Rectal smooth muscle tissue (tissue), 1 donor: ENCODE data around the gene SERINC5.

Experiments used
- H3K27ac ChIP-seq: one replicate; pipeline ENCODE4 v1.7.0; 2013; ENCODE audit warnings: low read depth, low read length, inconsistent platforms
- H3K27me3 ChIP-seq: one replicate; pipeline ENCODE4 v1.7.0; 2013; ENCODE audit warnings: low read length; ENCODE audit not compliant: control insufficient read depth, insufficient read depth
- H3K36me3 ChIP-seq: one replicate; pipeline ENCODE4 v1.7.0; 2013; ENCODE audit warnings: low read length; ENCODE audit not compliant: control insufficient read depth, insufficient read depth
- H3K4me1 ChIP-seq: one replicate; pipeline ENCODE4 v1.7.0; 2013; ENCODE audit warnings: low read length; ENCODE audit not compliant: control insufficient read depth, insufficient read depth
- H3K4me3 ChIP-seq: one replicate; pipeline ENCODE4 v1.7.0; 2013; ENCODE audit warnings: low read length
- H3K9ac ChIP-seq: one replicate; pipeline ENCODE4 v1.7.0; 2013; ENCODE audit warnings: low read length

SERINC5 gene

DNA sequence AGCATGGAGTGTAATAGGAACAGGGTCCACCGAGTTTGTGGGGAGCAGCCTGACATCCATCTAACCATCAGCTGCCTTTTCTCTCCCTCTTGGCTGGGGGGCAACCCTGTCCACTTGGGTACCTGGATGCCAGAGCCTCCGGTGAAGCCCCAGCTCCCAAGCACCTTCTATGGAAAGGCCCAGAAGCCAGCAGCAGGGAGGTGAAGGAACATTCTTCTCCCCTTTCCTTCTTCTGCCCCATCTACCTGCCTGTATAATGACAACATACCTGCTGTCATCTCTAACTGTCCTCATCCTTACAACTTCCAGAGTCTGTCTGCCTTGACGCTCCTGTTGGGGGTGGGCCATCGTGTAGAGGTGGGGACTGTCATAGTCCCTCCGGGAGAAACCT lies 187.6 kb downstream of the SERINC5 start:
- no peak overlapping the region for H3K27ac ChIP-seq
- no peak overlapping the region for H3K9ac ChIP-seq
- no peaks in the 10 kb centered on the region for H3K36me3 ChIP-seq
- H3K27me3 ChIP-seq: no peaks in the 10 kb centered on the region
- no peaks in the 10 kb centered on the region for H3K4me1 ChIP-seq
- no peak overlapping the region for H3K4me3 ChIP-seq

GRCh38 chr5:80067531-80068245 lies 188.2 kb downstream of the SERINC5 start:
- Histone ChIP-seq H3K27me3 (no peaks in the 10 kb centered on the region), H3K36me3 (no peaks in the 10 kb centered on the region), H3K9ac (no peak overlapping the region), H3K27ac (no peak overlapping the region), H3K4me3 (no peak overlapping the region), H3K4me1 (no peaks in the 10 kb centered on the region)

- Histone ChIP-seq H3K27ac (no peak overlapping the region), H3K36me3 (no peaks in the 10 kb centered on the region), H3K9ac (no peak overlapping the region), H3K4me3 (no peak overlapping the region), H3K27me3 (no peaks in the 10 kb centered on the region), H3K4me1 (no peaks in the 10 kb centered on the region)
Measured at GRCh38 chr5:80067016-80067415, 188.8 kb downstream of the SERINC5 start.

DNA sequence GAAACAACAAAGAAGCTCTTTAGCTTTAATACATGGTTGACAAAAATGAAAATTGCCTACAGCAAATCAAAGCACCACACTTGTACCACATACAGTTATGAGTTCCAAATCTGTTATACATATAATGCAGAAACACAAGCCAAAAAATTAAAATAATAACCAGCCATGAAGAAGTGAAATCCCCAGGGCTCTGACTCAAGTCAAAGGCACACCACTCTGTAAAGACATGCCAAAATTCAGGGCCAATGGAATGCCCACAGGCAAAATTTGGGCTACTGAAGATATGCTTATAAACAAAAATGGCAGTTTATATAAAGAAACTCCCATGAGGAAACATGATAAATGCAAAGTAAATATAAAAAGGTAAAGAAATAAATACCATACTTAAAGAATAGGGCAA lies 191.7 kb downstream of the SERINC5 start:
- Histone ChIP-seq H3K4me1 (no peaks in the 10 kb centered on the region), H3K27ac (no peak overlapping the region), H3K9ac (no peak overlapping the region), H3K27me3 (no peaks in the 10 kb centered on the region), H3K4me3 (no peak overlapping the region), H3K36me3 (no peaks in the 10 kb centered on the region)
